Karpas-422 (cell line): Measurements from ENCODE around the gene ADGRG1. TPM values are rescaled to one million over a fixed set of nuclear protein-coding genes. Genes with fewer than 3 reads are reported as not detected.

Experiments
- DNase-seq: peaks from one replicate; pipeline ENCODE4 v3.0.0-alpha.2; 2015
- H2AFZ ChIP-seq: fragments of 200-600 bp; sonication (generic); 2 replicates; pipeline ENCODE4 v1.6.1; 2014; ENCODE audit warnings: antibody characterized with exemption, low read length, mixed read lengths
- H3K27ac ChIP-seq: fragments of 200-600 bp; sonication (generic); 2 replicates; pipeline ENCODE4 v1.5.1; 2014; ENCODE audit warnings: mild to moderate bottlenecking, low read length, moderate library complexity
- H3K27me3 ChIP-seq: fragments of 200-600 bp; sonication (generic); 2 replicates; pipeline ENCODE4 v1.6.1; 2014; ENCODE audit warnings: low read length, mixed read lengths
- H3K36me3 ChIP-seq: fragments of 200-600 bp; sonication (generic); 2 replicates; pipeline ENCODE4 v1.6.1; 2014; ENCODE audit warnings: low read length, mixed read lengths; ENCODE audit not compliant: insufficient read depth
- H3K4me1 ChIP-seq: fragments of 200-600 bp; sonication (generic); 2 replicates; pipeline ENCODE4 v1.6.1; 2014; ENCODE audit warnings: mild to moderate bottlenecking, low read length, mixed read lengths
- H3K4me2 ChIP-seq: fragments of 200-600 bp; sonication (generic); 2 replicates; pipeline ENCODE4 v1.6.1; 2014; ENCODE audit warnings: low read length, low read depth, mild to moderate bottlenecking; ENCODE audit not compliant: poor library complexity, severe bottlenecking
- H3K4me3 ChIP-seq: fragments of 200-600 bp; sonication (generic); 2 replicates; pipeline ENCODE4 v1.5.1; 2014; ENCODE audit warnings: mild to moderate bottlenecking, antibody characterized with exemption, low read length, mixed read lengths
- H3K79me2 ChIP-seq: fragments of 200-600 bp; sonication (generic); 2 replicates; pipeline ENCODE4 v1.6.1; 2014; ENCODE audit warnings: mild to moderate bottlenecking, low read length, mixed read lengths
- H3K9ac ChIP-seq: fragments of 200-600 bp; sonication (generic); 2 replicates; pipeline ENCODE4 v1.6.0; 2014; ENCODE audit warnings: low read length
- H3K9me2 ChIP-seq: fragments of 200-600 bp; sonication (generic), shearing (Covaris generic); replicated peaks from 2 replicates; pipeline ENCODE4 v1.6.0; 2014; ENCODE audit warnings: mild to moderate bottlenecking, low read length, moderate library complexity; ENCODE audit not compliant: insufficient read depth
- H3K9me3 ChIP-seq: fragments of 300-700, 200-600 bp; sonication (generic); 2 replicates; pipeline ENCODE4 v1.6.1; 2014; ENCODE audit warnings: low read length, mixed read lengths
- H4K20me1 ChIP-seq: fragments of 200-600 bp; sonication (generic); 2 replicates; pipeline ENCODE4 v1.6.1; 2014; ENCODE audit warnings: mild to moderate bottlenecking, antibody characterized with exemption, low read length, low read depth; ENCODE audit not compliant: insufficient read depth
- total RNA-seq: library from RNA; depleted of rRNA; stranded (reverse); fragments of >200 nt; shearing (Covaris generic); gene quantifications from 2 replicates; pipeline ENCODE4 v1.2.3, GENCODE V29; 2014; ENCODE audit warnings: low replicate concordance

Gene ADGRG1
- total RNA-seq, 1 experiment from 2014 or later = not detected

DNA sequence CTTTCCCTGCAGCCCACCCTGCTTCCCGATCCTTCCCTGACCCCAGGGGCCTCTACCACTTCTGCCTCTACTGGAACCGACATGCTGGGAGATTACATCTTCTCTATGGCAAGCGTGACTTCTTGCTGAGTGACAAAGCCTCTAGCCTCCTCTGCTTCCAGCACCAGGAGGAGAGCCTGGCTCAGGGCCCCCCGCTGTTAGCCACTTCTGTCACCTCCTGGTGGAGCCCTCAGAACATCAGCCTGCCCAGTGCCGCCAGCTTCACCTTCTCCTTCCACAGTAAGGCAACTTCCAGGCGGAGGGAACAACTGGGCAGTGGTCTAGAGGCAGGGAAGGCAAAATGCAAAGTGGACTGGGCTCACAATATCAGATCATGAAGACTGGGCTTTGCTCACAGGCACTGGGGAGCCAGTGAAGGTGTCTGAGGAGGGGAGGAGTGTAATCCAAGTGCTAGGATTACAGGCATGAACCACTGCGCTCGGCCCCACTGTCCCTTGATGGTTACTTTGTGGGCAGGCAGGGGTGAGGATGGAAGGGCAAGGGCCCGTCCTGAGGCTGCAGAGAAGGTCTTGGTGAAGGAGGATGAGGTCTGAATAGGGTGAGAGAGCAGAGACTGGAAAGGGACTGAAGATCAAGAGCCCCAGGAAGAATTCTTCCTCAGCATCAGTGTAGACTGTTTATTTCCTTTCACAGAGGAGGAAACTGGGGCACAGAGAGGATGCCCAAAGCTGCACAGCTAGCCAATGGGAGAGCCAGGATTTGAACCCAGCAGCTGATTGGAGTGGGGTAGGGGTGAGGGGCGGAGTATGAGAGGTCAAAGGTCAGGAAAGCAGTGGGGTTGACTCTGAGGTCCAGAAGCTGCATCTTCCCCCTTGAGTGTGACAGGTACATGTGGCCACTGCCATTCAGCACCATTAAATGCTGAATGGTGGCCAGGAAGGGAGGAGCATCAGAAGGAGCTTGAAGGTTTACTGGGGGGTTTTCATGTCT is 23.2 kb downstream of the ADGRG1 start:
- Histone ChIP-seq H3K9ac (no peak overlapping the region), H3K9me3 (no peaks in the 10 kb centered on the region), H2AFZ (no peak overlapping the region), H3K27ac (no peak overlapping the region), H3K4me1 (no peaks in the 10 kb centered on the region), H3K79me2 (no peaks in the 10 kb centered on the region), H3K36me3 (no peaks in the 10 kb centered on the region), H3K27me3 (no peaks in the 10 kb centered on the region), H3K4me3 (no peak overlapping the region), H4K20me1 (no peaks in the 10 kb centered on the region), H3K4me2 (no peak overlapping the region), H3K9me2 (no peaks in the 10 kb centered on the region)
- peak; percentile 56 for DNase-seq

DNA sequence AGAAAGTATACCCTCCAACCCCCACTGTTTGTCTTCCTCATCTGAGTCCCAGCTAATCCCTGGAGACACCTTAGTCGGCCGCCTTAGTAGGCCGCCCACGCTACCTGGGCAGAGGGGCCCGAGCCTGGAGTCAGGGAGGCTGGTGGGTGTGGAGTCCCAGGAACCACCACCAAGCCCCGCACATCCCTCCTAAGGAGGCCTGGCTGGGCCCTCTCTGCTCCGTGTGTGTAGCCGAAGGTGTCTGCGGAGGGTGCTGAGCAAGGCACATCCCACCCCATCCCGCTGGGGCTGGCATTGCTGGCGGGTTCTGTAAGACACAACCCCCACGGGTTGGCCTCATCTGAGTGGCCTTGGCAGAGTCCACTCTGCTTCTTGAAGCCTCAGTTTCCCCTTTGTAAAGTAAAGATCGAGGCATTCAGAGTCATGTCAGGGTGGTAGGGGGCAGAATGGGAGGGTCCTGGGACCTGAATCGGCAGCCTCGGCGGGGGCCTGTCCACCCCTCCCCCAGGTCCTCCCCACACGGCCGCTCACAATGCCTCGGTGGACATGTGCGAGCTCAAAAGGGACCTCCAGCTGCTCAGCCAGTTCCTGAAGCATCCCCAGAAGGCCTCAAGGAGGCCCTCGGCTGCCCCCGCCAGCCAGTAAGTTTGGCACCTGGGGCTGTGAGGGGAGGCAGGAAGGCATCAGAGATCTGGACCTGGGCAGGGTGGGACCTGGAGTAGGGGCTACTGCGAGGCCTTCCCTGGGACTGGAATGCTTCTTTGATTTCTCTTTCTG is 24.5 kb downstream of the ADGRG1 start:
- no peak overlapping the region for H3K27ac ChIP-seq
- no peaks in the 10 kb centered on the region for H4K20me1 ChIP-seq
- H3K27me3 ChIP-seq = no peaks in the 10 kb centered on the region
- no peak overlapping the region for H3K9ac ChIP-seq
- no peaks in the 10 kb centered on the region for H3K9me2 ChIP-seq
- no peak for DNase-seq
- H2AFZ ChIP-seq = no peak overlapping the region
- no peaks in the 10 kb centered on the region for H3K36me3 ChIP-seq
- H3K4me2 ChIP-seq = no peak overlapping the region
- H3K4me3 ChIP-seq = no peak overlapping the region
- H3K79me2 ChIP-seq = no peaks in the 10 kb centered on the region
- H3K9me3 ChIP-seq = no peaks in the 10 kb centered on the region
- H3K4me1 ChIP-seq = no peaks in the 10 kb centered on the region

DNA sequence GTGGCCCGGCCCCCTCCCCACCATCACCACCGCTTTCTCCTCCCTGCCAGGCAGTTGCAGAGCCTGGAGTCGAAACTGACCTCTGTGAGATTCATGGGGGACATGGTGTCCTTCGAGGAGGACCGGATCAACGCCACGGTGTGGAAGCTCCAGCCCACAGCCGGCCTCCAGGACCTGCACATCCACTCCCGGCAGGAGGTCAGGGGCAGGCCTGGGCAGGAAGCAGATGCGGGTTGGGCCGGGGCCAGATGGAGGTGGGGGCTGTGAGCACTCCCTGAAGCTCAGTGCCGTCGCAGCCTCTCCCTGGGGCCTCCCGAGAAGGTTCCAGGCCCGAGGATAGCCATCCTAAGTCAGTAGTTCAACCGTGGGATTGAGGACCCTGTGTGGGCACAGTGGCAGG is 25.5 kb downstream of the ADGRG1 start:
- H4K20me1 ChIP-seq = no peaks in the 10 kb centered on the region
- H3K9ac ChIP-seq = no peak overlapping the region
- no peaks in the 10 kb centered on the region for H3K9me2 ChIP-seq
- no peaks in the 10 kb centered on the region for H3K36me3 ChIP-seq
- no peaks in the 10 kb centered on the region for H3K27me3 ChIP-seq
- H3K27ac ChIP-seq = no peak overlapping the region
- no peaks in the 10 kb centered on the region for H3K9me3 ChIP-seq
- H3K79me2 ChIP-seq = no peaks in the 10 kb centered on the region
- DNase-seq = no peak
- H2AFZ ChIP-seq = no peak overlapping the region
- H3K4me1 ChIP-seq = no peaks in the 10 kb centered on the region
- no peak overlapping the region for H3K4me3 ChIP-seq
- no peak overlapping the region for H3K4me2 ChIP-seq

DNA sequence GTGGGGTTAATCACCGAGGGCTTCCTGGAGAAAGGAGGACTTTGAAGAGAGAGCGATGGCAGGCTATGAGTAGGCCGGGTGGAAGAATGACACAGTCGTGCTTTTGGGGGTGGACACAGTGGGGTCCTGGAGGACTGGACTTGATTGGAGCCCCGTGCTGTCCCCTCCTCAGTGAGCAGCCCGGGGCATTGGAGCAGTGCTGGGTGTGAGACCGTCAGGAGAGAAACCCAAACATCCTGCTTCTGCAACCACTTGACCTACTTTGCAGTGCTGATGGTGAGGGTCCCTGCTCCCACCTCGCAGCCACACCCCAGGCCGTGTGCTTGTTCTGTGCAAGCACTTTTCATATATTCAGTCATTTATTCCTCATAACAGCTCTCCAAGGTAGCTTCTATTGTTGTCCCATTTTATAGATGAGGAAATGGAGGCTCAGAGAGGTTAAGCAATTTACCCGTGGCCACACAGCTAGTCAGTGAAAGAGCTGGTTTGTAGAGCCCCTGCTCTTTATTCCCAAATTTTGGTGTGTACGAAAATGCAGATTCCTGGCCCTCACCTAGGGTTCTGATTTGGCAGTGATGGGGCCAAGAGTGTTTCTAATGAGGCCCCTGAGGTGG is 28.0 kb downstream of the ADGRG1 start:
- H3K79me2 ChIP-seq = no peaks in the 10 kb centered on the region
- no peaks in the 10 kb centered on the region for H3K4me1 ChIP-seq
- no peaks in the 10 kb centered on the region for H3K9me2 ChIP-seq
- no peak overlapping the region for H3K4me2 ChIP-seq
- H3K4me3 ChIP-seq = no peak overlapping the region
- H3K27me3 ChIP-seq = no peaks in the 10 kb centered on the region
- no peak overlapping the region for H3K9ac ChIP-seq
- no peaks in the 10 kb centered on the region for H4K20me1 ChIP-seq
- H2AFZ ChIP-seq = no peak overlapping the region
- H3K36me3 ChIP-seq = no peaks in the 10 kb centered on the region
- H3K9me3 ChIP-seq = no peaks in the 10 kb centered on the region
- DNase-seq = no peak
- H3K27ac ChIP-seq = no peak overlapping the region

DNA sequence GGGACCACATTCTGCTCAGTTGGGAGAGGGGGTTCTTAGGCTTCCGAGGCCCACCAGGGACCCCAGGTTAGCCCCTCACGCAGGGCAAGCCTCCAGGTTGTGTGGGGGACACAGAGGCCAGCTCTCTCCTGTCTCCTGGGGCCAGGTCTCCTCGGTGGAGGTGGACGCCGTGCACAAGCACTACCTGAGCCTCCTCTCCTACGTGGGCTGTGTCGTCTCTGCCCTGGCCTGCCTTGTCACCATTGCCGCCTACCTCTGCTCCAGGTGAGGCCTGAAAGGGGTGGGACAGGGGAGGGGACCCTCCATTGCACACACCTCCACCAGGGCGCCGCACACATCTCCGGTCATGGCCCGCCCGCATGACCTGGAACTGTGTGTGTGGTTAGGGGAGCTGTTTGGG is 28.8 kb downstream of the ADGRG1 start:
- no peaks in the 10 kb centered on the region for H3K79me2 ChIP-seq
- no peak overlapping the region for H3K4me2 ChIP-seq
- no peaks in the 10 kb centered on the region for H3K27me3 ChIP-seq
- no peak overlapping the region for H3K27ac ChIP-seq
- H3K4me1 ChIP-seq = no peaks in the 10 kb centered on the region
- H3K4me3 ChIP-seq = no peak overlapping the region
- H2AFZ ChIP-seq = no peak overlapping the region
- H3K9me2 ChIP-seq = no peaks in the 10 kb centered on the region
- no peak for DNase-seq
- no peaks in the 10 kb centered on the region for H3K9me3 ChIP-seq
- no peak overlapping the region for H3K9ac ChIP-seq
- no peaks in the 10 kb centered on the region for H3K36me3 ChIP-seq
- H4K20me1 ChIP-seq = no peaks in the 10 kb centered on the region

DNA sequence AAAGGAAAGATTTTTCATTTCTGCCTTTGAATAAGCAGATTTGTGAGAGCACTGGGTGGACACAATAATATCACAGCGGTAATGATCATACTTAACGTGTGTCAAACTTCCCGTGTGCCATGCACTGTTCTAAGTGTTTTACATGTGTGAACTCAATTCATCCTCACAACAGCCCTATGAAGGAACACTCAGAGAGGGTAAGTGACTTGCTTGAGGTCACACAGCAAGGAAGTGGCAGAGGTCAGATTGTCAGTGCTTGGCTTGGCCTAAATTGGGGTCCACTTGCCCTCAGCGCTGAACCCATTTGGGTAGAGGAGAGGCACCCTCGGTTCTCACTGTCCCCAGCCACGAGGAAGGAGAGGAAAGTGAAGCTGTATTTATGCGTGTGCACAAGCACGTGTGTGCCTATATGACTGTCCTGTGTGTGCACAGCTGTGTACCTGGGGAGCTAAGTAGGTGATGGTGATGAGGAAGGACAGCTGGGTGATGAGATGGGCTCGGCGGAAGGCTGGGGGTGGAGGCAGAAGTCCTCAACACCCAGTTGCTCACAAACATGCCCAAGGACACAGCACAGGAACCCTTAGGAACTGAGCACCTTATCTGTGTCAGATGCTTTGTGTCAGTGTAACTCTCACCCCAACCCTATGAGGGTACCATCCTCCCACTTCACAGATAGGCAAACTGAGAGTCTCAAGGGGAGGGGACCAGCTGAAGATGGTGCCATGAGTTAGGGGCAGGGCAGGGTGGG is 29.9 kb downstream of the ADGRG1 start:
- no peak overlapping the region for H3K4me2 ChIP-seq
- H3K27me3 ChIP-seq = no peaks in the 10 kb centered on the region
- no peaks in the 10 kb centered on the region for H3K4me1 ChIP-seq
- H3K79me2 ChIP-seq = no peaks in the 10 kb centered on the region
- no peaks in the 10 kb centered on the region for H4K20me1 ChIP-seq
- no peak overlapping the region for H3K27ac ChIP-seq
- H3K4me3 ChIP-seq = no peak overlapping the region
- no peaks in the 10 kb centered on the region for H3K9me2 ChIP-seq
- no peak overlapping the region for H2AFZ ChIP-seq
- no peaks in the 10 kb centered on the region for H3K36me3 ChIP-seq
- DNase-seq = no peak
- H3K9me3 ChIP-seq = no peaks in the 10 kb centered on the region
- no peak overlapping the region for H3K9ac ChIP-seq

DNA sequence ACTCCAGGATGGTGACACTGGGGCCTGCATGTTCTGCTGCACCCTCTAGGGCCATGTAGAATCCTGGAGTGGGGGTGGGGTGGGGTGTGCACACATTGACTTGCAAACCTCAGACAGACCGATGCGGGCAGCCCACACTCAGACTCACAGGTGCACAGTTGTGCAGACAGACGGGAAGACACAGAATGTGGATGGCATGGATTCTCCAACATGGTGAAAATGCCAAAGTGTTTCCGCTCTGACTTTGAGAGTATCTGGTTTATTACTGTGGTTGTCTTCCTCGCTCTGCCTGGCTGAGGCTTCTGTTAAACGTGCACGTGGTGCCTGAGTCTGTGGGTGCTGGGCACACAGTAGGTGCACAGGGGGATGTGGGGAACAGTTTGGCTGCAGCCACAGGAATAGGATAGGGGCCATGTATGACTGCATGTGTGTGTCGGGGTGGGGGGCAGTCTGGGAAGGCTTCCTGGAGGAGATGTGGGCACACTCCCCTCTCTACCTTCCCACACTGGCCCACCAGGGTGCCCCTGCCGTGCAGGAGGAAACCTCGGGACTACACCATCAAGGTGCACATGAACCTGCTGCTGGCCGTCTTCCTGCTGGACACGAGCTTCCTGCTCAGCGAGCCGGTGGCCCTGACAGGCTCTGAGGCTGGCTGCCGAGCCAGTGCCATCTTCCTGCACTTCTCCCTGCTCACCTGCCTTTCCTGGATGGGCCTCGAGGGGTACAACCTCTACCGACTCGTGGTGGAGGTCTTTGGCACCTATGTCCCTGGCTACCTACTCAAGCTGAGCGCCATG is 30.6 kb downstream of the ADGRG1 start:
- Histone ChIP-seq H3K36me3 (no peaks in the 10 kb centered on the region), H3K9me2 (no peaks in the 10 kb centered on the region), H3K9ac (no peak overlapping the region), H3K4me2 (no peak overlapping the region), H4K20me1 (no peaks in the 10 kb centered on the region), H3K4me1 (no peaks in the 10 kb centered on the region), H2AFZ (no peak overlapping the region), H3K27me3 (no peaks in the 10 kb centered on the region), H3K79me2 (no peaks in the 10 kb centered on the region), H3K4me3 (no peak overlapping the region), H3K27ac (no peak overlapping the region), H3K9me3 (no peaks in the 10 kb centered on the region)
- DNase-seq = no peak
